CD4-positive, alpha-beta T cell treated with Interleukin-4 for 4 hours (primary cell): ENCODE measurements around the gene KRTAP29-1.
A peak's percentile ranks its signal among the peaks of the same experiment; 100 is the strongest.
"Not testable (repeated sequence)": the region's sequence is repeated elsewhere in the genome, so short reads cannot be mapped to it uniquely, and the experiment has no call there.

Source experiments
- DNase-seq: peaks from one replicate; pipeline ENCODE4 v3.0.0-alpha.2; 2020

KRTAP29-1 gene

GRCh38 chr17:41301916-41302901, at the start of gene KRTAP29-1:
Gene KRTAP29-1, minus strand, starts transcription at chr17:41302851. Its CDS starts 0 bp downstream, at chr17:41302851.
- DNase-seq = no peak

GRCh38 chr17:41351177-41351576, 48.5 kb upstream of the KRTAP29-1 start:
- DNase-seq = no peak

GRCh38 chr17:41350381-41350878, 47.8 kb upstream of the KRTAP29-1 start, which contains the start of gene KRT33A:
Gene KRT33A, minus strand, starts transcription at chr17:41350828. Its CDS starts 61 bp downstream, at chr17:41350767.
- DNase-seq = not testable (repeated sequence)

- no peak for DNase-seq
Measured at GRCh38 chr17:41347869-41348760, 45.5 kb upstream of the KRTAP29-1 start.

- not testable (repeated sequence) for DNase-seq
Measured at GRCh38 chr17:41346421-41346820, 43.8 kb upstream of the KRTAP29-1 start.

GRCh38 chr17:41345992-41346391, 43.3 kb upstream of the KRTAP29-1 start:
- DNase-seq = no peak

GRCh38 chr17:41343029-41343428, 40.4 kb upstream of the KRTAP29-1 start:
- DNase-seq = no peak

- DNase-seq = peak; percentile 87
Measured at GRCh38 chr17:41340934-41341861, 38.5 kb upstream of the KRTAP29-1 start.

GRCh38 chr17:41340494-41340893, 37.8 kb upstream of the KRTAP29-1 start:
- no peak for DNase-seq

GRCh38 chr17:41339571-41340172, 37.0 kb upstream of the KRTAP29-1 start:
- DNase-seq = no peak

GRCh38 chr17:41338961-41339485, 36.4 kb upstream of the KRTAP29-1 start:
- peak; percentile 90 for DNase-seq

GRCh38 chr17:41335747-41336146, 33.1 kb upstream of the KRTAP29-1 start:
- no peak for DNase-seq

- DNase-seq = peak; percentile 12
Measured at GRCh38 chr17:41334385-41335305, 32.0 kb upstream of the KRTAP29-1 start.

GRCh38 chr17:41333836-41334235, 31.2 kb upstream of the KRTAP29-1 start:
- DNase-seq = no peak

- DNase-seq = no peak
Measured at GRCh38 chr17:41333098-41333497, 30.4 kb upstream of the KRTAP29-1 start.

GRCh38 chr17:41332239-41332638, 29.6 kb upstream of the KRTAP29-1 start:
- DNase-seq = no peak

- no peak for DNase-seq
Measured at GRCh38 chr17:41331606-41332005, 29.0 kb upstream of the KRTAP29-1 start.

GRCh38 chr17:41329279-41329948, 26.8 kb upstream of the KRTAP29-1 start:
- DNase-seq = no peak

GRCh38 chr17:41328207-41328606, 25.6 kb upstream of the KRTAP29-1 start:
- no peak for DNase-seq
